CD14-positive monocyte (primary cell): ENCODE results near the gene SCUBE1. TPM values are rescaled to one million over a fixed set of nuclear protein-coding genes. Genes with fewer than 3 reads are reported as not detected.
"Not testable (repeated sequence)": the region's sequence is repeated elsewhere in the genome, so short reads cannot be mapped to it uniquely, and the experiment has no call there.

Source experiments
- DNase-seq, 3 donors: peaks; one replicate each; pipeline ENCODE4 v3.0.0-alpha.2; 2011 to 2022
- H2AFZ ChIP-seq: 2 replicates; pipeline ENCODE4 v1.6.0; 2012; ENCODE audit warnings: mild to moderate bottlenecking, low read depth, low read length, inconsistent platforms; ENCODE audit not compliant: insufficient read depth, poor library complexity, severe bottlenecking
- H3K27ac ChIP-seq, 2 donors: 1 replicate in 1 of 2; 2 replicates in 1 of 2; pipeline ENCODE4 v1.5.1; 2012 to 2013; ENCODE audit warnings: low read length in 2 of 2, control low read depth in 1 of 2, inconsistent platforms in 1 of 2, low read depth in 1 of 2, mild to moderate bottlenecking in 1 of 2
- H3K27me3 ChIP-seq, 2 donors: one replicate each; pipeline versions ENCODE4 v1.6.0 to v1.6.1; 2011 to 2013; ENCODE audit warnings: low read length in 2 of 2; ENCODE audit not compliant: control insufficient read depth in 2 of 2, insufficient read depth in 2 of 2
- H3K36me3 ChIP-seq, 2 donors: replicated peaks in 1 of 2; 1 replicate in 1 of 2; 2 replicates in 1 of 2; pipeline versions ENCODE4 v1.5.1 to v1.6.1; 2012 to 2013; ENCODE audit warnings: low read length in 2 of 2, control low read depth in 1 of 2, inconsistent platforms in 1 of 2, mild to moderate bottlenecking in 1 of 2; ENCODE audit not compliant: insufficient read depth in 2 of 2, control insufficient read depth in 1 of 2
- H3K4me1 ChIP-seq, 2 donors: 1 replicate in 1 of 2; 2 replicates in 1 of 2; pipeline versions ENCODE4 v1.5.1 to v1.6.1; 2012 to 2013; ENCODE audit warnings: low read length in 2 of 2, control low read depth in 1 of 2, inconsistent platforms in 1 of 2, mild to moderate bottlenecking in 1 of 2, moderate library complexity in 1 of 2; ENCODE audit not compliant: insufficient read depth in 2 of 2, control insufficient read depth in 1 of 2
- H3K4me2 ChIP-seq: replicated peaks from 2 replicates; pipeline ENCODE3; 2012; ENCODE audit warnings: low read length, moderate library complexity, mild to moderate bottlenecking; ENCODE audit not compliant: poor library complexity, severe bottlenecking; ENCODE audit errors: extremely low read depth
- H3K4me3 ChIP-seq, 3 experiments: fragments of 200-600 bp in 1 of 3; sonication (generic) in 1 of 3; replicated peaks in 1 of 3; 1 replicate in 2 of 3; 2 replicates in 1 of 3; pipeline ENCODE4 v1.5.1; 2011 to 2013; ENCODE audit warnings: low read length in 3 of 3, mild to moderate bottlenecking in 3 of 3, control low read depth in 2 of 3, low read depth in 2 of 3, inconsistent platforms in 1 of 3, moderate library complexity in 1 of 3
- H3K79me2 ChIP-seq: 2 replicates; pipeline ENCODE4 v1.6.0; 2012; ENCODE audit warnings: mild to moderate bottlenecking, control low read depth, inconsistent platforms, low read length, moderate library complexity; ENCODE audit not compliant: insufficient read depth
- H3K9ac ChIP-seq: 2 replicates; pipeline ENCODE4 v1.6.0; 2017; ENCODE audit warnings: low read length, mild to moderate bottlenecking; ENCODE audit not compliant: insufficient read depth, poor library complexity, severe bottlenecking
- H3K9me3 ChIP-seq, 2 donors: replicated peaks in 1 of 2; 1 replicate in 1 of 2; 2 replicates in 1 of 2; pipeline versions ENCODE4 v1.5.1 to v1.6.1; 2012 to 2013; ENCODE audit warnings: low read length in 2 of 2, control low read depth in 1 of 2; ENCODE audit not compliant: control insufficient read depth in 1 of 2, insufficient read depth in 1 of 2
- H4K20me1 ChIP-seq: 2 replicates; pipeline ENCODE4 v1.6.0; 2012; ENCODE audit warnings: mild to moderate bottlenecking, low read length, control low read depth, moderate library complexity; ENCODE audit not compliant: insufficient read depth
- H3K27ac Mint-ChIP-seq, 7 donors: one replicate each; pipeline ENCODE4 v1.8.0; 2020; ENCODE audit warnings: mild to moderate bottlenecking in 7 of 7, mixed read lengths in 7 of 7, moderate library complexity in 6 of 7, inconsistent platforms in 2 of 7
- H3K27me3 Mint-ChIP-seq, 3 donors: one replicate each; pipeline ENCODE4 v1.8.0; 2021 to 2022; ENCODE audit warnings: low read depth in 3 of 3, mild to moderate bottlenecking in 3 of 3, mixed read lengths in 3 of 3, moderate library complexity in 3 of 3, inconsistent platforms in 1 of 3
- H3K36me3 Mint-ChIP-seq, 2 donors: one replicate each; pipeline ENCODE4 v1.8.0; 2020; ENCODE audit warnings: mixed read lengths in 2 of 2, inconsistent platforms in 1 of 2, mild to moderate bottlenecking in 1 of 2
- H3K4me1 Mint-ChIP-seq: one replicate; pipeline ENCODE4 v1.8.0; 2020; ENCODE audit warnings: mild to moderate bottlenecking, mixed read lengths
- H3K4me3 Mint-ChIP-seq, 2 donors: one replicate each; pipeline ENCODE4 v1.8.0; 2020; ENCODE audit warnings: mild to moderate bottlenecking in 2 of 2, mixed read lengths in 2 of 2, moderate library complexity in 1 of 2
- H3K9me3 Mint-ChIP-seq, 7 donors: one replicate each; pipeline ENCODE4 v1.8.0; 2020 to 2022; ENCODE audit warnings: mixed read lengths in 7 of 7, mild to moderate bottlenecking in 6 of 7, moderate library complexity in 6 of 7, inconsistent platforms in 2 of 7
- WGBS: methylation state at CpG from one replicate; pipeline ENCODE4 v1.1.5; 2013; ENCODE audit warnings: missing lambda C conversion rate; ENCODE audit not compliant: insufficient coverage; 5-methylcytosine and 5-hydroxymethylcytosine counted together
- intact Hi-C, 2 donors: fragments of 100-400 bp; cut with micrococcal nuclease; formaldehyde crosslinking; loops; one replicate each; pipeline versions ENCODE4 v1.15.0 to v1.15.1; 2023
- polyA plus RNA-seq, 3 donors: library from polyadenylated mRNA; depleted of rRNA in 1 of 3; unstranded in 2 of 3; stranded (reverse) in 1 of 3; fragments of 300-500 nt in 2 of 3; fragments of >200 nt in 1 of 3; fragmentation: Illumina TruSeq in 2 of 3; gene quantifications; 1 replicate in 2 of 3; 2 replicates in 1 of 3; pipeline ENCODE4 v1.2.3, GENCODE V29; 2012 to 2021
- TF ChIP-seq, protein P1 (sequence below): fragments of 200-600 bp; IDR thresholded peaks from one replicate; pipeline ENCODE4 v1.8.0; 2022; ENCODE audit warnings: antibody characterized with exemption, mild to moderate bottlenecking

SCUBE1 gene
- polyA plus RNA-seq, 3 donors: 0.20 to 0.32 (median 0.26) TPM

DNA sequence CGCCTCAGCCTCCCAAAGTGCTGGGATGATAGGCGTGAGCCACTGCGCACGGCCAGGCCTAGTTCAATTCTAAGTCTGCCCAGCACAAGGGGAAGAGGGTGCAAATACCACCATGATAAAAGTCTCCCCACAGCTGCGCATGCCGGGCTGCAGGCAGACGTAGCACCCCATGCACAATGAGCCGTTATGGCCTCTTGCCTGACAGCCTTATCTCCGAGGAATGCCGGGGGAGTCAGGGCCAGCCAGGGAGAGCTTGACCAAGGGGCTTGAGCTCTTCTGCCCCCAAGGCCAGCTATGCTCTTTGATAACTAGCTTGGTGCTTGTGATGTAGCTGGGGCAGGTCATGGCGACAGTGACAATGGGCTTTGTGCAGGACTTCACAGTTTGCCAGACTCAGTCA lies 13.7 kb upstream of the SCUBE1 start:
- H3K27ac ChIP-seq: no peak overlapping the region
- Mint-ChIP-seq H3K27ac (no peak overlapping the region), H3K9me3 (peaks cover 0 to 2% (median 0%) of the 10 kb centered on the region in 7 donors), H3K27me3 (peaks cover 0 to 6% (median 5%) of the 10 kb centered on the region in 3 donors), H3K36me3 (no peaks in the 10 kb centered on the region), H3K4me3 (no peak overlapping the region), H3K4me1 (no peaks in the 10 kb centered on the region)
- H3K79me2 ChIP-seq: no peaks in the 10 kb centered on the region
- no peak overlapping the region for H2AFZ ChIP-seq
- H3K4me2 ChIP-seq: no peak overlapping the region
- H3K27me3 ChIP-seq: no peaks in the 10 kb centered on the region
- no peak for DNase-seq
- no peaks in the 10 kb centered on the region for H3K9me3 ChIP-seq
- no peaks in the 10 kb centered on the region for H3K36me3 ChIP-seq
- no peaks in the 10 kb centered on the region for H4K20me1 ChIP-seq
- H3K4me3 ChIP-seq: no peak overlapping the region
- no peak overlapping the region for H3K9ac ChIP-seq
- 99% methylated on average over 11 of the region's 11 CpGs for WGBS
- TF ChIP-seq, protein P1, sequence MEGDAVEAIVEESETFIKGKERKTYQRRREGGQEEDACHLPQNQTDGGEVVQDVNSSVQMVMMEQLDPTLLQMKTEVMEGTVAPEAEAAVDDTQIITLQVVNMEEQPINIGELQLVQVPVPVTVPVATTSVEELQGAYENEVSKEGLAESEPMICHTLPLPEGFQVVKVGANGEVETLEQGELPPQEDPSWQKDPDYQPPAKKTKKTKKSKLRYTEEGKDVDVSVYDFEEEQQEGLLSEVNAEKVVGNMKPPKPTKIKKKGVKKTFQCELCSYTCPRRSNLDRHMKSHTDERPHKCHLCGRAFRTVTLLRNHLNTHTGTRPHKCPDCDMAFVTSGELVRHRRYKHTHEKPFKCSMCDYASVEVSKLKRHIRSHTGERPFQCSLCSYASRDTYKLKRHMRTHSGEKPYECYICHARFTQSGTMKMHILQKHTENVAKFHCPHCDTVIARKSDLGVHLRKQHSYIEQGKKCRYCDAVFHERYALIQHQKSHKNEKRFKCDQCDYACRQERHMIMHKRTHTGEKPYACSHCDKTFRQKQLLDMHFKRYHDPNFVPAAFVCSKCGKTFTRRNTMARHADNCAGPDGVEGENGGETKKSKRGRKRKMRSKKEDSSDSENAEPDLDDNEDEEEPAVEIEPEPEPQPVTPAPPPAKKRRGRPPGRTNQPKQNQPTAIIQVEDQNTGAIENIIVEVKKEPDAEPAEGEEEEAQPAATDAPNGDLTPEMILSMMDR: no peak
- intact Hi-C loops: no loop called here
- H3K4me1 ChIP-seq: no peaks in the 10 kb centered on the region

DNA sequence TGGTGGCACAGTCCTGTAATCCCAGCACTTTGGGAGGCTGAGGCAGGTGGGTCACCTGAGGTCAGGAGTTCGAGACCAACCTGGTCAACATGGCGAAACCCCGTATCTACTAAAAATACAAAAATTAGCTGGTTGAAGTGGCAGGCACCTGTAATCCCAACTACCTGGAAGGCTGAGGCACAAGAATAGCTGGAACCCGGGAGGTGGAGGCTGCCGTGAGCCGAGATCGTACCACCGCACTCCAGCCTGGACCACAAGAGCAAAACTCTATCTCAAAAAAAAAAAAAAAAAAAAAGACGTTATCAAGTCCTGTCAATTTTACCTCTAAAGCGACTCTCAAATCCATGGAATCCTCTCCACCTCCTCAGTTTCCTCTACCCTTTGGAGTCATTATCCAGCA lies 12.5 kb upstream of the SCUBE1 start:
- H3K27ac Mint-ChIP-seq, H3K4me2 ChIP-seq, H3K4me3 Mint-ChIP-seq, H3K36me3 Mint-ChIP-seq, H3K36me3 ChIP-seq, intact Hi-C loops, H2AFZ ChIP-seq, DNase-seq, H3K4me1 Mint-ChIP-seq, H4K20me1 ChIP-seq, H3K9me3 ChIP-seq, H3K27ac ChIP-seq, H3K4me3 ChIP-seq, H3K9me3 Mint-ChIP-seq, H3K27me3 ChIP-seq, H3K79me2 ChIP-seq, H3K27me3 Mint-ChIP-seq, H3K4me1 ChIP-seq, H3K9ac ChIP-seq: not testable (repeated sequence)
- 95% methylated on average over 6 of the region's 10 CpGs for WGBS
